Measurements from ENCODE around the gene NUDT2.

DNA sequence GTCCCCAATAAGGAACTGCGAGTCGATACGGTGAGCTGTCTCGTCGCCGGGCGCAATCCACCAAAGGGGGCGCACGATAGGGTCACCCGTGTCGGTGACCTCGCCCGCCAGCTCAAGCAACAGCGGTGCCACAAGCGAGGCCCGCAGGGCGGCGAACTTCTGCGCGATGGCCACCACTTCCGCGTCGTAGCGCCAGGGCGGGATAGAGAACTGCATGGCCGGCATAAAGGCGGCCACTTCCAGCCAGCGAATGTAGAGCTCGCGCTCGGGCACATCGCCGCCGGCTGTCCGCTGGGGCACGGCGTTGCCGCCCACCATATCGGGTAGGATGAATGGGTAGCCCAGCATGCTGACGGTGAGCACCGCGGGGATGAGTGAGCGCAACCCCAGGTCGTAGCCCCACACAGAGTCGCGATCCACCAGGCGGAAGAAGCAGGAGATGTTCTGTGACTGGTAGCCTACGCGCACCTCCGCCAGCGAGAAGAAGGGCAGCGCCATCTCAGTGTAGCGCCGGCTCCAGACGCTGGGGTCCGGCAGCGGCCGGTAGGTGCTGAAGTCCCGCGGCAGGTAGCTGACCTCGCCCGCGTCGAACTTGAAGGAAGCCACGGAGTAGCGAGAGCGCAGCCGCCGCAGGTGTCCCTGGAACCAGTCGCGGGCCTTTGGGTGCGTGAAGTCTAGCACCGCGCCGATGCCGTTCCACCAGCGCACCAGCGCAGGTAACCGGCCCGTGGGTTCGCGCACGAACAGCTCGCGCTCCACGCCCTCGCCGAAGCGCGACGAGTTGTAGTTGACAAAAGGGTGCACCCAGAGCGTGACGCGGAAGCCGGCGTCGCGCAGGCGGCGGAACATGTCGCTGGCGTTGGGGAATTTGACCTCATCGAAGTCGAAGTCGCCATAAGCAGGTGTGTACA lies 41.9 kb downstream of the NUDT2 start:
- TF ChIP-seq RFX5 (IDR thresholded peaks at IDR 0.05; ENCODE audit: low read length) (no peak), SIN3A (IDR thresholded peaks at IDR 0.05; ENCODE audit: borderline replicate concordance, low read depth, low read length) (no peak), CHD2 (IDR thresholded peaks at IDR 0.05; ENCODE audit: low read length, partially characterized antibody) (no peak), RAD21 (IDR thresholded peaks at IDR 0.05; ENCODE audit: low read length) (no peak)
- TF ChIP-seq, protein P1, sequence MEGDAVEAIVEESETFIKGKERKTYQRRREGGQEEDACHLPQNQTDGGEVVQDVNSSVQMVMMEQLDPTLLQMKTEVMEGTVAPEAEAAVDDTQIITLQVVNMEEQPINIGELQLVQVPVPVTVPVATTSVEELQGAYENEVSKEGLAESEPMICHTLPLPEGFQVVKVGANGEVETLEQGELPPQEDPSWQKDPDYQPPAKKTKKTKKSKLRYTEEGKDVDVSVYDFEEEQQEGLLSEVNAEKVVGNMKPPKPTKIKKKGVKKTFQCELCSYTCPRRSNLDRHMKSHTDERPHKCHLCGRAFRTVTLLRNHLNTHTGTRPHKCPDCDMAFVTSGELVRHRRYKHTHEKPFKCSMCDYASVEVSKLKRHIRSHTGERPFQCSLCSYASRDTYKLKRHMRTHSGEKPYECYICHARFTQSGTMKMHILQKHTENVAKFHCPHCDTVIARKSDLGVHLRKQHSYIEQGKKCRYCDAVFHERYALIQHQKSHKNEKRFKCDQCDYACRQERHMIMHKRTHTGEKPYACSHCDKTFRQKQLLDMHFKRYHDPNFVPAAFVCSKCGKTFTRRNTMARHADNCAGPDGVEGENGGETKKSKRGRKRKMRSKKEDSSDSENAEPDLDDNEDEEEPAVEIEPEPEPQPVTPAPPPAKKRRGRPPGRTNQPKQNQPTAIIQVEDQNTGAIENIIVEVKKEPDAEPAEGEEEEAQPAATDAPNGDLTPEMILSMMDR (IDR thresholded peaks at IDR 0.05) = no peak
- TF ChIP-seq, protein P2, sequence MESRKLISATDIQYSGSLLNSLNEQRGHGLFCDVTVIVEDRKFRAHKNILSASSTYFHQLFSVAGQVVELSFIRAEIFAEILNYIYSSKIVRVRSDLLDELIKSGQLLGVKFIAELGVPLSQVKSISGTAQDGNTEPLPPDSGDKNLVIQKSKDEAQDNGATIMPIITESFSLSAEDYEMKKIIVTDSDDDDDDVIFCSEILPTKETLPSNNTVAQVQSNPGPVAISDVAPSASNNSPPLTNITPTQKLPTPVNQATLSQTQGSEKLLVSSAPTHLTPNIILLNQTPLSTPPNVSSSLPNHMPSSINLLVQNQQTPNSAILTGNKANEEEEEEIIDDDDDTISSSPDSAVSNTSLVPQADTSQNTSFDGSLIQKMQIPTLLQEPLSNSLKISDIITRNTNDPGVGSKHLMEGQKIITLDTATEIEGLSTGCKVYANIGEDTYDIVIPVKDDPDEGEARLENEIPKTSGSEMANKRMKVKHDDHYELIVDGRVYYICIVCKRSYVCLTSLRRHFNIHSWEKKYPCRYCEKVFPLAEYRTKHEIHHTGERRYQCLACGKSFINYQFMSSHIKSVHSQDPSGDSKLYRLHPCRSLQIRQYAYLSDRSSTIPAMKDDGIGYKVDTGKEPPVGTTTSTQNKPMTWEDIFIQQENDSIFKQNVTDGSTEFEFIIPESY (IDR thresholded peaks at IDR 0.05; ENCODE audit: borderline replicate concordance, low read depth) = no peak
